Breast epithelium (tissue), 3 donors: ENCODE data around the gene NRXN3.

Experiments
- CTCF ChIP-seq, 3 donors: fragments of 450-650 bp; IDR thresholded peaks; one replicate each; pipeline ENCODE4 v1.5.1; 2016 to 2017; ENCODE audit warnings: antibody characterized with exemption in 3 of 3, mild to moderate bottlenecking in 3 of 3, moderate library complexity in 3 of 3
- POLR2AphosphoS5 ChIP-seq, 3 donors: sonication (generic); formaldehyde crosslinking; IDR thresholded peaks; one replicate each; pipeline ENCODE4 v1.6.1; 2017; ENCODE audit warnings: antibody characterized with exemption in 3 of 3

- TF ChIP-seq CTCF (IDR thresholded peaks at IDR 0.05) (no peak), POLR2AphosphoS5 (IDR thresholded peaks at IDR 0.05) (no peak)
These were observed 894.0 kb downstream of the NRXN3 start for GRCh38 chr14:79064214-79064613.
